Measurements from ENCODE around the gene SPPL3.

DNA sequence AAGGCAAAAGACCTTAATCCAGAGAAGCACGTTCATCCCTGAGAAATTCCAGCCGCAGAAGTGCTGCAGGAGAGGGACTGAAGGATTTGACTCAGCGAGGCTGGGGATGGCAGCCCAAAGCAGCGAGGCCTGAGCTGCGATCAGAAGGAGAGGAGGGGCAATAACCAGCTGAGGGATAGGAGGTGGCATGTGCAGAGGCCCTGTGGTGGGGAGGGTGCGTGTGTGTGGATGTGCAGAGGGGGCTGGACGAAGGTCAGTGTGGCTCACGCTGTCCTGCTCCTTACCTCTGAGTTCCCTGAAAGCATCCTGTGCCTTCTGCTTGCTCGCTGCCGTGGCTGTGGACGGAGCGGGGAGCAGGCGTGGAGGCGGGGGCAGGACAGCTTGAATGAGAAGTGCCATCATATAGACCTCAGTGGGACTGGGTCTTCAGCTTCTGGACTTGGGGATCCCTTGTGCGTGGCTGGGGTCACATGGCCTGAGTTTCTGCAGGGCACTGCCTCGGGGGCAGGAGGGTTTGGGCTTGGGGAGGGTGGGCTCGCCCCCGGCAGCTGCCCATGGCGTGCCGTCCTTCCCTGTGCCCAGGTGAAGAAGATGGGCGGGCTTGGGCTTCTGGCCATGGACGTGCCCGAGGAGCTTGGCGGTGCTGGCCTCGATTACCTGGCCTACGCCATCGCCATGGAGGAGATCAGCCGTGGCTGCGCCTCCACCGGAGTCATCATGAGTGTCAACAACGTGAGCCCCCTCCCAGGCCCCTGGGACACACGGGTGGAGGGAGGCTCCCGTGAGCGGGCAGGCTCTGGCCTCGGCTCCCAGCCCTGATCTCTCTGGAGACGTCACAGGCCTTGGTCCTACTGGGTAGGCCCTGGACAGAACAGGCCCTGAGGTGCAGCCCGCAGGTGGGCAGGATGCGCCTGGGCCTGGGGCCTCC lies 167.5 kb downstream of the SPPL3 start:
- TF ChIP-seq, protein P1, sequence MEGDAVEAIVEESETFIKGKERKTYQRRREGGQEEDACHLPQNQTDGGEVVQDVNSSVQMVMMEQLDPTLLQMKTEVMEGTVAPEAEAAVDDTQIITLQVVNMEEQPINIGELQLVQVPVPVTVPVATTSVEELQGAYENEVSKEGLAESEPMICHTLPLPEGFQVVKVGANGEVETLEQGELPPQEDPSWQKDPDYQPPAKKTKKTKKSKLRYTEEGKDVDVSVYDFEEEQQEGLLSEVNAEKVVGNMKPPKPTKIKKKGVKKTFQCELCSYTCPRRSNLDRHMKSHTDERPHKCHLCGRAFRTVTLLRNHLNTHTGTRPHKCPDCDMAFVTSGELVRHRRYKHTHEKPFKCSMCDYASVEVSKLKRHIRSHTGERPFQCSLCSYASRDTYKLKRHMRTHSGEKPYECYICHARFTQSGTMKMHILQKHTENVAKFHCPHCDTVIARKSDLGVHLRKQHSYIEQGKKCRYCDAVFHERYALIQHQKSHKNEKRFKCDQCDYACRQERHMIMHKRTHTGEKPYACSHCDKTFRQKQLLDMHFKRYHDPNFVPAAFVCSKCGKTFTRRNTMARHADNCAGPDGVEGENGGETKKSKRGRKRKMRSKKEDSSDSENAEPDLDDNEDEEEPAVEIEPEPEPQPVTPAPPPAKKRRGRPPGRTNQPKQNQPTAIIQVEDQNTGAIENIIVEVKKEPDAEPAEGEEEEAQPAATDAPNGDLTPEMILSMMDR (IDR thresholded peaks at IDR 0.05), result no peak
- no peak for TF ChIP-seq ZFX (IDR thresholded peaks at IDR 0.05; ENCODE audit: borderline replicate concordance)

All from 22Rv1 (cell line).